NCI-H1694 (cell line): ENCODE data around the gene CACNA2D1.
"Not testable (repeated sequence)": the region's sequence is repeated elsewhere in the genome, so short reads cannot be mapped to it uniquely, and the experiment has no call there.

Experiments
- DNase-seq: peaks from one replicate; lab custom pipeline; 2025; lab: John Stamatoyannopoulos, UW

The CACNA2D1 gene

DNA sequence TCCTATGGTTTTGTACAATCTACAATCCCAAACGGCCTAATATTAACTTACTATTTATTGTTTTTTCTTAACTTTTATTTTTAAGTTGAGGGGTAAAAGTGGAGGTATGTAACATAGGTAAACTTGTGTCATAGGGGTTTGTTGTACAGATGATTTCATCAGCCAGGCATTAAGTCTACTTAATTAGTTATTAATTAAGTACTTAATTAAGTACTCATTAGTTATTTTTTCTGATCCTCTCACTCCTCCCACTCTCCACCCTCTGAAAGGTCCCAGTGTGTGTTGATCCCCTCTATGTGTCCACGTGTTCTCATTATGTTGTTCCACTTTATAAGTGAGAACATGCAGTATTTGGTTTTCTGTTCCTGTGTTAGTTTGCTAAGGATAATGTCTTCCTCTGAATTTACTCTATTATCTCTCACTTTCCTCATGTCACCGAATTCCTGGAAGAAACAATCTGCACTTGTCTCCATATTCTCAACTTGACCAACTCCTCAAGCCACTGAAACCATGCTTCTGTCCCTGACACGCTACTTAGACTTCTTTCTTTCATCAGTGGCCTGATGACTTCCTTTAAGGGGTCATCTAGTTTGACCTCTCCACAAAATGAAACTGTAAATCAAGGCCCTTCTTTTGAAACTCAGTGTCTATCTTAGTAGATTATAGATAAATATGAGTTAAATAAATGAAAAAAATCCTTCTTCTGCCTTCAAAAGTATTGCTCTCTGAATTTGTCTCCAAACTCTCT, 9.1 kb downstream of the CACNA2D1 start:
- DNase-seq, result no peak

DNA sequence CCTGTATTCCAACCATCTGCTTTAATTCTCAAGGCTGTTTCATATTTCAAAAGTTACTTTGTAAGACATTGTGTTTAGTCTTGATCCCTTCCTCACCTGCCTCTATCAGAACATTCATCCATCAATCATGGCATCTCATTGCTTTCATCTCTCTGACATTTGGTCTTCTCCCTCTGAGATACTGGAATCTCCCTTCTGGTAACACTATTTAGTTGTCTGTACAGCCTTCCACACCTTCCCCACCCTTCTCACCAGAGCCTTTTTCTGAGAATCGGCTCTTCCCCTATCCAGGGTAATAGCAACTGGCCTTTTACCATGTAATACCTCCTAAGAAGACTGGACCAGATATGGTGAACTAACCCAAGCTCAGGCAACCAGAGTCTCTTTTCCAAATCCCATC, 10.1 kb downstream of the CACNA2D1 start:
- no peak for DNase-seq

- DNase-seq, result not testable (repeated sequence)
Measured at GRCh38 chr7:82432743-82433142, 10.8 kb downstream of the CACNA2D1 start.

GRCh38 chr7:82430500-82431465, 12.8 kb downstream of the CACNA2D1 start:
- no peak for DNase-seq

- DNase-seq, result no peak
Measured at GRCh38 chr7:82429408-82429807, 14.2 kb downstream of the CACNA2D1 start.

- no peak for DNase-seq
Measured at GRCh38 chr7:82428186-82428961, 15.2 kb downstream of the CACNA2D1 start.

DNA sequence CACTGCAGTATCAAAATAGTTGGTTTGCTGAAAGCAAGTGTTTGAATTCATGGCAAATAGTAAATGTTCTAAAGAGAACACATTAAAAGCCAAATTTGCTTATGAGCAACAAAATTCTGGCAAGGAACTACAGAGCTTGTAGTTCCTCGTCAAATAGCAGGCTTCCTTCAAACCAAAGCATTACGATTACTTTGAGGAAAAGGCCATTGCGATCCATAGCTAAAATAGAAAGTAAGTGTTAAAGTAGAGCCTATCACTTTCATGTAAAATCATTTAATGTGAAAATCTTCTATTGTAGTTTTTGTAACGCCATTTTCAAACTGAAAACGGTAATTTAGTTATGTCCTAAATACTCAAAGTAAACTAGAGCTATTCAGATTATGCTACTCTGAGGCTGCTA, 20.1 kb downstream of the CACNA2D1 start:
- DNase-seq, result no peak

- no peak for DNase-seq
Measured at GRCh38 chr7:82419200-82419599, 24.4 kb downstream of the CACNA2D1 start.

GRCh38 chr7:82417898-82418297, 25.7 kb downstream of the CACNA2D1 start:
- DNase-seq, result no peak

GRCh38 chr7:82416402-82416801, 27.2 kb downstream of the CACNA2D1 start:
- DNase-seq, result no peak

DNA sequence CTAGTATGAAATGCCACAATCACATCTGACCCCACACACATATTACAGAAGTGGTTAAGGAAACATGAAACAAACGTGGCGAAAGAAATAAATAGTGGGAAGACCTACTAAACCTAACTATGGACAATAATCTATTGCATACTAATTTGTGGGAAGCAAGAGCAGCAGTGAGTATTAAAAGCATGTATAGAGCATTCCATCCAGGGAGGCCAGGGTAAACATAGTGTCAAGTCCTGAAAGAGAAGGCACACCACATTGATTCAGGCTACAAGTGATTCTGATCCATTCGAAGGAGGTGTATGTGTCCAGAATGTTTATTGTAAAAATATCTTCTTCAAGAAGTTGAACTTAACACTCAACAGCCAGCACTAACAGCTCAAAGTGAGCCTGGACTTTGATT, 29.2 kb downstream of the CACNA2D1 start:
- no peak for DNase-seq

- no peak for DNase-seq
Measured at GRCh38 chr7:82413237-82413636, 30.3 kb downstream of the CACNA2D1 start.

DNA sequence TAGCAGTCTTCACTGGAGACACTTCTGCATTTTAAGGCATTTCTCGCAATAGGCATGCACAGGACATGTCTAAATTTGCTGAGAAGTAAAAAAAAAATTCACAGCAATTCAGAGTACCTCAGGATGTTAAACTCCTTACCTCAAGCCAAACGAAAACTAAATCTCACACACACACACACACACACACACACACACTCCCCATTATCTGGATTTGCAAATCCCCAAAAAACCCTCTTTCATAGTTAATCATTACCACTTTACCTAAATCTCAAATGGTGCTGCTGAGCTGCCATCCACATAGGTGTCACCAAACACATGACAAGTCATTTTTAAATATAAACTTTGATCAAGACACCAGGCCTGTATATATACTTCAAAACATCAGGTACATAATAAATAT, 31.8 kb downstream of the CACNA2D1 start:
- DNase-seq, result no peak

- no peak for DNase-seq
Measured at GRCh38 chr7:82410461-82410860, 33.1 kb downstream of the CACNA2D1 start.

GRCh38 chr7:82406937-82407336, 36.6 kb downstream of the CACNA2D1 start:
- no peak for DNase-seq

GRCh38 chr7:82405301-82405700, 38.3 kb downstream of the CACNA2D1 start:
- no peak for DNase-seq

- no peak for DNase-seq
Measured at GRCh38 chr7:82404652-82405051, 38.9 kb downstream of the CACNA2D1 start.

DNA sequence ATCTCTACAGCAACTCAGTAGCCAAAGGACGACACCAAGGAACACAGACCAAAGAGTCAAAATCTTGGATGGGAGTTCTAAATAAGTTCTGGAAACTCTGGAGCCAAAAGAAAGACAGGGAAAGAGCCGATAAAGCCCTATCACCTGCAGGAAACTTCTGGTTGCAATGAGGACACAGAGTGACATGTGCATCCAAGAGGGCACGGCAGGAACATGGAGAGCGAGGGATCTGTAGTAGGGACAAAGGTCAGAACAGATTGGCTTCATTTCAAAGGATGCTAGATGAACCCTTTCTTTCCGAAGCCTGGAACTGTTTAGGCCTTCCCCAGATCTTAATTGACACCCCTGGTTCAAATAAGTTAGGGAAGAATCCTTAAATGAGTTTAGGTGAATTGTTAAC, 39.5 kb downstream of the CACNA2D1 start:
- DNase-seq, result no peak

DNA sequence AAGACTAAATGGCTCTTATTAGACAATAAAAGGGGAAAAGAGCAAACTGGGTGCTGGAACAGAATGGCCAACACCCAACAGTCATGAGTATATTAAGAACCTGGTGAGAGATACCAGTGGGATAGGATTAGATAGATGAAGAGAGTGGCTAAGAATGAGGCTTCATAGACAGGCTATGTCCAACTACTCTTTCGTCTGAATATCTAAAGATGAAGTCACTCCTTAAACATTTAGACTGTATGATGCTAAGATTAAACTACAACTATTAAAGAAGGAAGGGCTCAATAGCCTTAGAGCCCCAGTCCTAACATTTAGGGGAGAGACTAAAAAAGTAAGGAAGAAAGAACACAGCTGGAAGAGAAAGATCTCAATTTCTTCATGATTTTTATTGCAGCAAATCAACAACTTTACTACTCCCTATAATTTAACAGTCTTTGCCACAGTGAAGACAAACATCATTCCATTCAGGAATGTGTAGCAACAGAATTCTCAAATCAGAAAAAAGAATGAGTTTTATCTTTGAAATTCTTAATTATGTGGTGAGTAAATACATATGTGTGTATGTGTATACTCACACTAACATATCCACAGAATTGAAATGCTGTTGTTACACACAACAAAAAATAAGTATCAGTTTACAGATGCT, 45.6 kb downstream of the CACNA2D1 start:
- no peak for DNase-seq

DNA sequence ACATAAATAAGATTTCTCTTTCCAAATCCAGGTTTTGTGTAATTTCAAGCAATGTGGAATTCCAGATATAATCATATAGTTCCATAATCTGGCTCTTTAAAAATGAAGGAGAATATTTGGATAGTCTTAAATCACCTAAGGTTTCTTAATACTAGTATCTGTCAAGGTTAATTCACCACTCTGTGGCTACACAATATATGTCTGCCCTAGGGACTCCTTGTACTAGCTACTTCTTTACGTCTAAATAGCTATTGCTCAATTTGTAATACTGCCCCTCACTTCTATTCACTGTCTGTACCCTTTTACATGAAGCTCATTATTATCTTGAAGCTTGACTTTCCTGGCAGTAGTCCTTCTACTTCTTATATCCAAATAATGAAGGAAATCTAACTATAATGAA, 47.2 kb downstream of the CACNA2D1 start:
- no peak for DNase-seq

GRCh38 chr7:82395147-82395546, 48.4 kb downstream of the CACNA2D1 start:
- DNase-seq, result no peak

DNA sequence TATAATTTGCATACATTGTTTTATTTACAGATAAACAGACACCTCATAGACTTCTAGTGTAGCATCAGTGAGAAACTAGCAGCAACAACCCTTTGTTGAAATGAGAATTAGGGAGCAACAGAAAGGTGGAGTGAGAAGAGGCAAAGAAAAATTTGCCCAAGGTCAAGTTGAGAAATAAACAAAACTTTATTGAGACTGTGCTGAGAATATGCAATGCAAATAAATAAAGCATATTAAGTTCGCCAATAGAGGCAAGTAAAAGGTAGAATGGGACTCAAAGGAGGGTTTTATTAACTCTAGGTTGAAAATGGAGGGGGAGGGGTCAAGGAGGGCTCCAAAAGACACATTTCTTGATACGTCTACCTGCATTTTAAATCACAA, 49.7 kb downstream of the CACNA2D1 start:
- no peak for DNase-seq
